HCT116 (cell line): Measurements from ENCODE around the gene ZBTB7C. TPM values are rescaled to one million over a fixed set of nuclear protein-coding genes. Genes with fewer than 3 reads are reported as not detected.

Experiments used
- ATAC-seq: fragments of 200-7000 bp; cut with Tn5 transposase; 2 replicates; pipeline ENCODE4 v1.9.1; 2020; ENCODE audit warnings: mild to moderate bottlenecking, moderate library complexity
- BruUV-seq: library from RNA; stranded (reverse); fragments of 400-500 nt; replicated peaks from 2 replicates; lab custom pipeline; 2021; lab: Mats Ljungman, UMichigan
- CTCF ChIA-PET: fragments of 300-600 bp; sonication (Branson Sonifier 250); formaldehyde crosslinking; loops from one replicate; lab custom pipeline; 2021; ENCODE audit warnings: antibody characterized with exemption; lab: Charles Lee
- POLR2A ChIA-PET: fragments of 300-600, 350-600 bp; sonication (Branson Sonifier 250); formaldehyde crosslinking; loops from one replicate; lab custom pipeline; 2021; ENCODE audit warnings: antibody characterized with exemption; lab: Charles Lee
- RAD21 ChIA-PET, 2 experiments: fragments of 300-600 bp; sonication (Branson Sonifier 250); formaldehyde crosslinking; loops; one replicate each; lab custom pipeline; 2023; ENCODE audit warnings: low total read pairs in 2 of 2; ENCODE audit not compliant: uncharacterized antibody in 2 of 2, unreplicated experiment in 2 of 2, low non-redundant PET in 1 of 2; lab: Charles Lee
- DNase-seq: peaks from one replicate; pipeline ENCODE4 v3.0.0-alpha.2; 2010; ENCODE audit warnings: low read depth, low spot score
- H2AFZ ChIP-seq: fragments of 200-600 bp; shearing (Covaris generic), sonication (generic); 2 replicates; pipeline ENCODE4 v1.6.1; 2017; ENCODE audit warnings: low read depth, mixed run types, mixed read lengths, antibody characterized with exemption, low read length; ENCODE audit not compliant: poor library complexity, severe bottlenecking
- H3K27ac ChIP-seq: 2 replicates; pipeline ENCODE4 v1.5.1; 2012; ENCODE audit warnings: low read depth, low read length
- H3K27me3 ChIP-seq: fragments of 200-600 bp; sonication (generic); 2 replicates; pipeline ENCODE4 v1.6.1; 2016; ENCODE audit warnings: mixed run types, low read length, mixed read lengths; ENCODE audit not compliant: insufficient read depth
- H3K36me3 ChIP-seq, 2 experiments: fragments of 200-500 bp in 1 of 2; fragments of 200-600 bp in 1 of 2; sonication (Bioruptor generic) in 1 of 2; sonication (generic) in 1 of 2; 2 replicates each; pipeline versions ENCODE4 v1.5.1 to v1.6.1; 2014 to 2016; ENCODE audit warnings: low read length in 2 of 2, inconsistent platforms in 1 of 2, mixed read lengths in 1 of 2, mixed run types in 1 of 2; ENCODE audit not compliant: insufficient read depth in 2 of 2, control insufficient read depth in 1 of 2
- H3K4me1 ChIP-seq, 2 experiments: fragments of 200-600 bp in 1 of 2; sonication (generic) in 1 of 2; 2 replicates each; pipeline versions ENCODE4 v1.5.1 to v1.6.1; 2012 to 2017; ENCODE audit warnings: low read length in 2 of 2, inconsistent platforms in 1 of 2, mild to moderate bottlenecking in 1 of 2, mixed read lengths in 1 of 2, mixed run types in 1 of 2, moderate library complexity in 1 of 2; ENCODE audit not compliant: insufficient read depth in 2 of 2, control insufficient read depth in 1 of 2
- H3K4me2 ChIP-seq: fragments of 200-600 bp; sonication (generic); 2 replicates; pipeline ENCODE4 v1.6.1; 2017; ENCODE audit warnings: mixed run types, low read length, mixed read lengths
- H3K4me3 ChIP-seq, 2 experiments: fragments of 200-600 bp in 1 of 2; sonication (generic) in 1 of 2; replicated peaks in 1 of 2; 2 replicates each; pipeline ENCODE4 v1.5.1; 2011 to 2016; ENCODE audit warnings: low read length in 2 of 2, control low read depth in 1 of 2, low read depth in 1 of 2, mild to moderate bottlenecking in 1 of 2, mixed read lengths in 1 of 2, mixed run types in 1 of 2
- H3K79me2 ChIP-seq: fragments of 200-600 bp; sonication (generic); 2 replicates; pipeline ENCODE4 v1.6.1; 2017; ENCODE audit warnings: mild to moderate bottlenecking, mixed run types, low read length, moderate library complexity, mixed read lengths; ENCODE audit not compliant: insufficient read depth
- H3K9ac ChIP-seq: fragments of 200-600 bp; sonication (generic); 2 replicates; pipeline ENCODE4 v1.6.1; 2016; ENCODE audit warnings: low read length, mixed read lengths
- H3K9me2 ChIP-seq: fragments of 200-600 bp; sonication (generic), shearing (Covaris generic); 2 replicates; pipeline ENCODE4 v1.6.1; 2017; ENCODE audit warnings: mixed run types, mild to moderate bottlenecking, moderate library complexity; ENCODE audit not compliant: insufficient read depth
- H3K9me3 ChIP-seq, 2 experiments: fragments of 200-500 bp in 1 of 2; fragments of 200-600 bp in 1 of 2; sonication (Bioruptor generic) in 1 of 2; sonication (generic) in 1 of 2; 2 replicates each; pipeline ENCODE4 v1.6.1; 2014 to 2017; ENCODE audit warnings: low read length in 2 of 2, mixed read lengths in 2 of 2, inconsistent platforms in 1 of 2, low read depth in 1 of 2, mild to moderate bottlenecking in 1 of 2, mixed run types in 1 of 2, moderate library complexity in 1 of 2; ENCODE audit not compliant: control insufficient read depth in 1 of 2, insufficient read depth in 1 of 2
- H4K20me1 ChIP-seq: fragments of 200-600 bp; sonication (generic), shearing (Covaris generic); 2 replicates; pipeline ENCODE4 v1.6.1; 2017; ENCODE audit warnings: mixed run types, mild to moderate bottlenecking, moderate library complexity; ENCODE audit not compliant: insufficient read depth
- CBX3 ChIP-seq: IDR thresholded peaks from 2 replicates; pipeline ENCODE4 v1.6.1; 2012; ENCODE audit warnings: low read depth
- CEBPB ChIP-seq: IDR thresholded peaks from 2 replicates; pipeline ENCODE4 v1.6.1; 2012; ENCODE audit warnings: low read depth
- EGR1 ChIP-seq: IDR thresholded peaks from 2 replicates; pipeline ENCODE4 v1.6.1; 2012; ENCODE audit warnings: low read depth
- ELF1 ChIP-seq: IDR thresholded peaks from 2 replicates; pipeline ENCODE4 v1.6.1; 2012; ENCODE audit warnings: low read depth, borderline replicate concordance
- EZH2 ChIP-seq: fragments of 200-600 bp; sonication (generic); IDR thresholded peaks from 2 replicates; pipeline ENCODE4 v1.6.1; 2017; ENCODE audit warnings: antibody characterized with exemption, mixed run types
- FOSL1 ChIP-seq: IDR thresholded peaks from 2 replicates; pipeline ENCODE4 v1.6.1; 2012; ENCODE audit warnings: low read depth
- JUND ChIP-seq: IDR thresholded peaks from 2 replicates; pipeline ENCODE4 v1.6.1; 2012
- POLR2AphosphoS5 ChIP-seq: IDR thresholded peaks from 2 replicates; pipeline ENCODE4 v1.6.1; 2011; ENCODE audit warnings: mild to moderate bottlenecking, low read depth, low read length, moderate library complexity
- SIN3A ChIP-seq: IDR thresholded peaks from 2 replicates; pipeline ENCODE4 v1.6.1; 2012; ENCODE audit warnings: low read depth
- SP1 ChIP-seq: IDR thresholded peaks from 2 replicates; pipeline ENCODE4 v1.6.1; 2012; ENCODE audit warnings: low read depth
- TCF7L2 ChIP-seq: IDR thresholded peaks from 2 replicates; pipeline ENCODE4 v1.7.0; 2011; ENCODE audit warnings: borderline replicate concordance, inconsistent platforms; ENCODE audit not compliant: insufficient read depth, insufficient read length; ENCODE audit errors: extremely low read depth
- YY1 ChIP-seq: IDR thresholded peaks from 2 replicates; pipeline ENCODE4 v1.6.1; 2011; ENCODE audit warnings: low read length, low read depth, moderate library complexity, mild to moderate bottlenecking; ENCODE audit not compliant: insufficient replicate concordance; ENCODE audit errors: extremely low read depth
- intact Hi-C: fragments of 100-400 bp; cut with micrococcal nuclease; formaldehyde crosslinking; loops from 2 replicates; pipeline ENCODE4 v1.10.0; 2022
- total RNA-seq: library from RNA; stranded (reverse); gene quantifications from one replicate; pipeline ENCODE4 v1.2.1, GENCODE V29; 2021; ENCODE audit not compliant: unreplicated experiment
- TF ChIP-seq, protein P1 (sequence below): IDR thresholded peaks from 2 replicates; pipeline ENCODE4 v1.6.1; 2011; ENCODE audit warnings: mild to moderate bottlenecking, low read length, moderate library complexity; ENCODE audit not compliant: insufficient replicate concordance; ENCODE audit errors: extremely low read depth
- TF ChIP-seq, protein P2 (sequence below): IDR thresholded peaks from 2 replicates; pipeline ENCODE4 v1.6.1; 2012
- TF ChIP-seq, protein P3 (sequence below), 3 experiments: fragments of 200-600 bp in 1 of 3; sonication (generic) in 1 of 3; IDR thresholded peaks in 2 of 3; conservative IDR thresholded peaks in 1 of 3; 2 replicates each; pipeline ENCODE4 v1.5.1; 2012 to 2017; ENCODE audit warnings: low read depth in 2 of 3, low read length in 2 of 3, antibody characterized with exemption in 1 of 3, borderline replicate concordance in 1 of 3, control low read depth in 1 of 3, mild to moderate bottlenecking in 1 of 3, mixed read lengths in 1 of 3, mixed run types in 1 of 3, moderate library complexity in 1 of 3; ENCODE audit not compliant: insufficient read depth in 1 of 3
- TF ChIP-seq, protein P4 (sequence below): IDR thresholded peaks from 2 replicates; pipeline ENCODE4 v1.6.1; 2012

ZBTB7C gene
- total RNA-seq, 1 experiment from 2014 or later, result 0.37 TPM

DNA sequence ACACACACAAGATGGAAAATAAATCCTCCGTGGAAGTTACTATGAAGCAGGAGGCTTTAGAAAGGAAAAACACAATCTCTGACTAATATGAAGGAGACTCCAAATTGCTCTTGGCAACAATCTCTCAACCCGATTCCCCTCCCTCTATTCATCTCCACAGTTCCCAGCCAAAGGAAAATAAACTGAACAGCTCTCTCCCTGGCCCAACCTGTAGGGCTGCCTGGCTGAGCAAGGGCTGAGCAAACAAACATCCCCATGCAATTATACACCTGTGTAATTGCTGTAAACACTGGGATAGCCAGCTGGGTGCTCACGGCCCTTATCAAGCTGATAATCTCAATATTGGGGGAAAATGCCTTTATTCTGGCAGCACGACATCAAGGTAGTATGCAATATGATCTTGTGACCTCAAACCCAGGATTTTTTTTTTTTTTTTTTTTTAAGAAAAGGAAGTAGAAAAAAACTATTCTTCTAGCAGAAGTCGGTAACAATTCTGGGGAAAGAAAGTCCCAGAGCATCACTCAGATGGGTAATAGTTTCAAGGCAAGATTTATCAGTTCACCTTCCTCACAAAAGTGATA, 275.4 kb downstream of the ZBTB7C start:
- no peaks in the 10 kb centered on the region for H3K9me3 ChIP-seq
- DNase-seq (no peak), ATAC-seq (no peak)
- intact Hi-C loops, result no loop called here
- BruUV-seq, result no TSS peak
- TF ChIP-seq POLR2AphosphoS5 (no peak), ELF1 (no peak), FOSL1 (no peak), EZH2 (no peak), CEBPB (no peak), JUND (no peak), SP1 (no peak), SIN3A (no peak), CBX3 (no peak), YY1 (no peak), TCF7L2 (no peak), EGR1 (no peak)
- TF ChIP-seq, protein P1, sequence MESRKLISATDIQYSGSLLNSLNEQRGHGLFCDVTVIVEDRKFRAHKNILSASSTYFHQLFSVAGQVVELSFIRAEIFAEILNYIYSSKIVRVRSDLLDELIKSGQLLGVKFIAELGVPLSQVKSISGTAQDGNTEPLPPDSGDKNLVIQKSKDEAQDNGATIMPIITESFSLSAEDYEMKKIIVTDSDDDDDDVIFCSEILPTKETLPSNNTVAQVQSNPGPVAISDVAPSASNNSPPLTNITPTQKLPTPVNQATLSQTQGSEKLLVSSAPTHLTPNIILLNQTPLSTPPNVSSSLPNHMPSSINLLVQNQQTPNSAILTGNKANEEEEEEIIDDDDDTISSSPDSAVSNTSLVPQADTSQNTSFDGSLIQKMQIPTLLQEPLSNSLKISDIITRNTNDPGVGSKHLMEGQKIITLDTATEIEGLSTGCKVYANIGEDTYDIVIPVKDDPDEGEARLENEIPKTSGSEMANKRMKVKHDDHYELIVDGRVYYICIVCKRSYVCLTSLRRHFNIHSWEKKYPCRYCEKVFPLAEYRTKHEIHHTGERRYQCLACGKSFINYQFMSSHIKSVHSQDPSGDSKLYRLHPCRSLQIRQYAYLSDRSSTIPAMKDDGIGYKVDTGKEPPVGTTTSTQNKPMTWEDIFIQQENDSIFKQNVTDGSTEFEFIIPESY, result no peak
- TF ChIP-seq, protein P2, sequence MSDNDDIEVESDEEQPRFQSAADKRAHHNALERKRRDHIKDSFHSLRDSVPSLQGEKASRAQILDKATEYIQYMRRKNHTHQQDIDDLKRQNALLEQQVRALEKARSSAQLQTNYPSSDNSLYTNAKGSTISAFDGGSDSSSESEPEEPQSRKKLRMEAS, result no peak
- TF ChIP-seq, protein P3, sequence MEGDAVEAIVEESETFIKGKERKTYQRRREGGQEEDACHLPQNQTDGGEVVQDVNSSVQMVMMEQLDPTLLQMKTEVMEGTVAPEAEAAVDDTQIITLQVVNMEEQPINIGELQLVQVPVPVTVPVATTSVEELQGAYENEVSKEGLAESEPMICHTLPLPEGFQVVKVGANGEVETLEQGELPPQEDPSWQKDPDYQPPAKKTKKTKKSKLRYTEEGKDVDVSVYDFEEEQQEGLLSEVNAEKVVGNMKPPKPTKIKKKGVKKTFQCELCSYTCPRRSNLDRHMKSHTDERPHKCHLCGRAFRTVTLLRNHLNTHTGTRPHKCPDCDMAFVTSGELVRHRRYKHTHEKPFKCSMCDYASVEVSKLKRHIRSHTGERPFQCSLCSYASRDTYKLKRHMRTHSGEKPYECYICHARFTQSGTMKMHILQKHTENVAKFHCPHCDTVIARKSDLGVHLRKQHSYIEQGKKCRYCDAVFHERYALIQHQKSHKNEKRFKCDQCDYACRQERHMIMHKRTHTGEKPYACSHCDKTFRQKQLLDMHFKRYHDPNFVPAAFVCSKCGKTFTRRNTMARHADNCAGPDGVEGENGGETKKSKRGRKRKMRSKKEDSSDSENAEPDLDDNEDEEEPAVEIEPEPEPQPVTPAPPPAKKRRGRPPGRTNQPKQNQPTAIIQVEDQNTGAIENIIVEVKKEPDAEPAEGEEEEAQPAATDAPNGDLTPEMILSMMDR (IDR thresholded peaks at IDR 0.05 in 2 of 3, conservative IDR thresholded peaks at IDR 0.05 in 1 of 3; ENCODE audit: borderline replicate concordance in 1 of 3, insufficient read depth in 1 of 3, low read depth in 2 of 3, low read length in 2 of 3), result no peak
- TF ChIP-seq, protein P4, sequence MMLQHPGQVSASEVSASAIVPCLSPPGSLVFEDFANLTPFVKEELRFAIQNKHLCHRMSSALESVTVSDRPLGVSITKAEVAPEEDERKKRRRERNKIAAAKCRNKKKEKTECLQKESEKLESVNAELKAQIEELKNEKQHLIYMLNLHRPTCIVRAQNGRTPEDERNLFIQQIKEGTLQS, result no peak
- H3K36me3 ChIP-seq, result no peaks in the 10 kb centered on the region
- CTCF ChIA-PET, result no interaction called here
- H3K9ac ChIP-seq, result no peak overlapping the region
- RAD21 ChIA-PET, result no interaction called here
- no peaks in the 10 kb centered on the region for H3K79me2 ChIP-seq
- H3K9me2 ChIP-seq, result no peaks in the 10 kb centered on the region
- peaks cover 7 to 15% of the 10 kb centered on the region in 2 experiments; a peak in 2 of 4 replicates for H3K4me1 ChIP-seq
- no peak overlapping the region for H2AFZ ChIP-seq
- H4K20me1 ChIP-seq, result no peaks in the 10 kb centered on the region
- no peaks in the 10 kb centered on the region for H3K27me3 ChIP-seq
- POLR2A ChIA-PET, result no interaction called here
- H3K4me2 ChIP-seq, result no peak overlapping the region
- H3K4me3 ChIP-seq, result no peak overlapping the region
- H3K27ac ChIP-seq, result no peak overlapping the region
